ENCODE results near the gene ADAMTS12. TPM values are rescaled to one million over a fixed set of nuclear protein-coding genes. Genes with fewer than 3 reads are reported as not detected.

The ADAMTS12 gene
- polyA plus RNA-seq, 1 of the 3 experiments (the other 2 are of a cell fraction), result 2.5 TPM

DNA sequence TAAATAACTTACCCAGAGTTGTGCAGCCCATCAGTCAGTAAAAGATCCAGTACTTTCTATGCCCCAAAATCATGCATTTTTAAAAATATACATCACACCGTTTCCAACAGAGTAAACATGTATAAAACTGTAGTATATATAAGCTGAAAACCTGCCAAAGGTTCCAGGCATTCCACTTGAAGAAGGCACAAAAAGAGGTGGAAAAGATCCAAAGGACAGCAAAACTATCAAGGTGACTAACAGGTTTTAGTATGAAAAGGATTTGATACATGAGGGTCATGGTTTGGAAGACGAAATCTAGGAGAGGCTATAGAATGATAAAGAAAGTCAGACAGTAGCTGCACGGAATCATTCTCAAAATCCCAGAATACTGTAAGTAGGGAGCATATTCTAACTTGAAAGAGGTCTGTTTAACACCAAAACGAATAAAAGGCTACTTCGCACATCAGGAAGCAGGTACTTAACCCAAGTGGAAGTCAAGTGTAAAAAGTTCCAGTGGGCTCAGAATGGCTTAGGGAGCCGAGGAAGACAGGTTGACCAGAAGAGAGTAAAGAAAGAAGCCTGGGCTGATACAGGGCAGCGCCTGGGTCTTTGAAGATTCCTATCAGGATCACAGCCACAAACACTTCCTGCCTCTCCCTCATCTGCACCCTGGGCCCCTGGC, 207.2 kb downstream of the ADAMTS12 start:
- ChIA-PET POLR2A (no interaction called here), CTCF (no interaction called here)
- Histone ChIP-seq H4K20me1 (ENCODE audit: insufficient read depth) (no peaks in the 10 kb centered on the region), H2AFZ (ENCODE audit: low read depth) (no peak overlapping the region), H3K4me2 (no peak overlapping the region), H3K79me2 (ENCODE audit: insufficient read depth) (no peaks in the 10 kb centered on the region), H3K9ac (no peak overlapping the region), H3K9me2 (no peaks in the 10 kb centered on the region), H3K36me3 (replicated peaks in 1 of 2; ENCODE audit: control insufficient read depth in 1 of 2, insufficient read depth in 2 of 2, low read length in 1 of 2) (no peaks in the 10 kb centered on the region), H3K27me3 (ENCODE audit: insufficient read depth) (no peaks in the 10 kb centered on the region), H3K27ac (ENCODE audit: low read depth in 2 of 2, low read length in 1 of 2) (no peak overlapping the region), H3F3A (replicated peaks; ENCODE audit: insufficient read depth) (no peaks in the 10 kb centered on the region), H3K4me1 (ENCODE audit: control insufficient read depth in 1 of 2, insufficient read depth in 2 of 2, low read depth in 1 of 2, low read length in 1 of 2) (no peaks in the 10 kb centered on the region), H3K4me3 (ENCODE audit: low read depth in 2 of 2, low read length in 1 of 2) (no peak overlapping the region), H3K9me3 (no peaks in the 10 kb centered on the region)
- TF ChIP-seq FOXM1 (IDR thresholded peaks at IDR 0.05; ENCODE audit: low read depth) (no peak), IRF3 (IDR thresholded peaks at IDR 0.05; ENCODE audit: low read depth, low read length) (no peak), JUND (IDR thresholded peaks at IDR 0.05) (no peak), MAX (IDR thresholded peaks at IDR 0.05; ENCODE audit: low read depth) (no peak), SIN3A (IDR thresholded peaks at IDR 0.05; ENCODE audit: borderline replicate concordance, low read depth, low read length) (no peak), POLR2AphosphoS5 (IDR thresholded peaks at IDR 0.05; ENCODE audit: low read depth, low read length) (no peak), TCF12 (IDR thresholded peaks at IDR 0.05) (no peak), RXRA (IDR thresholded peaks at IDR 0.05; ENCODE audit: borderline replicate concordance, low read depth) (no peak), MEF2A (IDR thresholded peaks at IDR 0.05; ENCODE audit: borderline replicate concordance, low read depth) (no peak), FOSL2 (IDR thresholded peaks at IDR 0.05; ENCODE audit: borderline replicate concordance, low read depth) (no peak), NFIC (IDR thresholded peaks at IDR 0.05; ENCODE audit: borderline replicate concordance) (no peak)
- TF ChIP-seq, protein P1, sequence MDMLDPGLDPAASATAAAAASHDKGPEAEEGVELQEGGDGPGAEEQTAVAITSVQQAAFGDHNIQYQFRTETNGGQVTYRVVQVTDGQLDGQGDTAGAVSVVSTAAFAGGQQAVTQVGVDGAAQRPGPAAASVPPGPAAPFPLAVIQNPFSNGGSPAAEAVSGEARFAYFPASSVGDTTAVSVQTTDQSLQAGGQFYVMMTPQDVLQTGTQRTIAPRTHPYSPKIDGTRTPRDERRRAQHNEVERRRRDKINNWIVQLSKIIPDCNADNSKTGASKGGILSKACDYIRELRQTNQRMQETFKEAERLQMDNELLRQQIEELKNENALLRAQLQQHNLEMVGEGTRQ (IDR thresholded peaks at IDR 0.05; ENCODE audit: borderline replicate concordance, low read depth, low read length), result no peak
- TF ChIP-seq, protein P2, sequence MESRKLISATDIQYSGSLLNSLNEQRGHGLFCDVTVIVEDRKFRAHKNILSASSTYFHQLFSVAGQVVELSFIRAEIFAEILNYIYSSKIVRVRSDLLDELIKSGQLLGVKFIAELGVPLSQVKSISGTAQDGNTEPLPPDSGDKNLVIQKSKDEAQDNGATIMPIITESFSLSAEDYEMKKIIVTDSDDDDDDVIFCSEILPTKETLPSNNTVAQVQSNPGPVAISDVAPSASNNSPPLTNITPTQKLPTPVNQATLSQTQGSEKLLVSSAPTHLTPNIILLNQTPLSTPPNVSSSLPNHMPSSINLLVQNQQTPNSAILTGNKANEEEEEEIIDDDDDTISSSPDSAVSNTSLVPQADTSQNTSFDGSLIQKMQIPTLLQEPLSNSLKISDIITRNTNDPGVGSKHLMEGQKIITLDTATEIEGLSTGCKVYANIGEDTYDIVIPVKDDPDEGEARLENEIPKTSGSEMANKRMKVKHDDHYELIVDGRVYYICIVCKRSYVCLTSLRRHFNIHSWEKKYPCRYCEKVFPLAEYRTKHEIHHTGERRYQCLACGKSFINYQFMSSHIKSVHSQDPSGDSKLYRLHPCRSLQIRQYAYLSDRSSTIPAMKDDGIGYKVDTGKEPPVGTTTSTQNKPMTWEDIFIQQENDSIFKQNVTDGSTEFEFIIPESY (IDR thresholded peaks at IDR 0.05; ENCODE audit: borderline replicate concordance, low read depth), result no peak
- no peak for DNase-seq
- WGBS (ENCODE audit: low lambda C conversion rate), result 41% methylated on average over 7 of the region's 7 CpGs

- Histone ChIP-seq H3K9ac (no peak overlapping the region), H3K4me3 (ENCODE audit: low read depth in 2 of 2, low read length in 1 of 2) (no peak overlapping the region), H2AFZ (ENCODE audit: low read depth) (no peak overlapping the region), H3K79me2 (ENCODE audit: insufficient read depth) (no peaks in the 10 kb centered on the region), H3K27me3 (ENCODE audit: insufficient read depth) (no peaks in the 10 kb centered on the region), H3F3A (replicated peaks; ENCODE audit: insufficient read depth) (no peaks in the 10 kb centered on the region), H3K4me2 (no peak overlapping the region), H3K4me1 (ENCODE audit: control insufficient read depth in 1 of 2, insufficient read depth in 2 of 2, low read depth in 1 of 2, low read length in 1 of 2) (no peaks in the 10 kb centered on the region; a peak in 1 of 4 replicates), H3K27ac (ENCODE audit: low read depth in 2 of 2, low read length in 1 of 2) (no peak overlapping the region), H3K36me3 (replicated peaks in 1 of 2; ENCODE audit: control insufficient read depth in 1 of 2, insufficient read depth in 2 of 2, low read length in 1 of 2) (no peaks in the 10 kb centered on the region), H4K20me1 (ENCODE audit: insufficient read depth) (no peaks in the 10 kb centered on the region), H3K9me2 (no peaks in the 10 kb centered on the region), H3K9me3 (no peaks in the 10 kb centered on the region)
- 16% methylated on average over 2 of the region's 2 CpGs for WGBS (ENCODE audit: low lambda C conversion rate)
- DNase-seq, result no peak
- CTCF ChIA-PET, result no interaction called here
- POLR2A ChIA-PET, result no interaction called here
- TF ChIP-seq GABPA (IDR thresholded peaks at IDR 0.05; ENCODE audit: low read depth) (no peak), RAD21 (IDR thresholded peaks at IDR 0.05; ENCODE audit: low read length) (no peak), YY1 (IDR thresholded peaks at IDR 0.05; ENCODE audit: low read depth) (no peak), FOXM1 (IDR thresholded peaks at IDR 0.05; ENCODE audit: low read depth) (no peak), CHD2 (IDR thresholded peaks at IDR 0.05; ENCODE audit: low read length, partially characterized antibody) (no peak), EP300 (IDR thresholded peaks at IDR 0.05; ENCODE audit: borderline replicate concordance in 1 of 2, low read depth in 1 of 2, low read length in 1 of 2) (no peak), TAF1 (IDR thresholded peaks at IDR 0.05; ENCODE audit: borderline replicate concordance, low read depth, low read length) (no peak), MEF2A (IDR thresholded peaks at IDR 0.05; ENCODE audit: borderline replicate concordance, low read depth) (no peak), SIN3A (IDR thresholded peaks at IDR 0.05; ENCODE audit: borderline replicate concordance, low read depth, low read length) (no peak), MAX (IDR thresholded peaks at IDR 0.05; ENCODE audit: low read depth) (no peak), NRF1 (IDR thresholded peaks at IDR 0.05; ENCODE audit: low read depth, low read length) (no peak), SMC3 (IDR thresholded peaks at IDR 0.05; ENCODE audit: low read depth, low read length) (no peak), POLR2AphosphoS5 (IDR thresholded peaks at IDR 0.05; ENCODE audit: low read depth, low read length) (no peak)
- TF ChIP-seq, protein P3, sequence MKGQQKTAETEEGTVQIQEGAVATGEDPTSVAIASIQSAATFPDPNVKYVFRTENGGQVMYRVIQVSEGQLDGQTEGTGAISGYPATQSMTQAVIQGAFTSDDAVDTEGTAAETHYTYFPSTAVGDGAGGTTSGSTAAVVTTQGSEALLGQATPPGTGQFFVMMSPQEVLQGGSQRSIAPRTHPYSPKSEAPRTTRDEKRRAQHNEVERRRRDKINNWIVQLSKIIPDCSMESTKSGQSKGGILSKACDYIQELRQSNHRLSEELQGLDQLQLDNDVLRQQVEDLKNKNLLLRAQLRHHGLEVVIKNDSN (IDR thresholded peaks at IDR 0.05; ENCODE audit: borderline replicate concordance, low read depth), result no peak
These were observed 212.0 kb downstream of the ADAMTS12 start for GRCh38 chr5:33679791-33680190.

All from SK-N-SH (cell line).